Osteocyte (in vitro differentiated cells): ENCODE data around the gene HSD17B2. TPM values are rescaled to one million over a fixed set of nuclear protein-coding genes. Genes with fewer than 3 reads are reported as not detected.
"Not testable (repeated sequence)": the region's sequence is repeated elsewhere in the genome, so short reads cannot be mapped to it uniquely, and the experiment has no call there.

Source experiments
- DNase-seq: peaks from one replicate; pipeline ENCODE4 v3.0.0; 2021; ENCODE audit warnings: mixed read lengths; ENCODE audit not compliant: unreplicated experiment; ENCODE audit errors: extremely low spot score
- H3K27ac Mint-ChIP-seq: one replicate; pipeline ENCODE4 v1.8.0; 2021; ENCODE audit warnings: mild to moderate bottlenecking, mixed read lengths; ENCODE audit not compliant: unreplicated experiment
- H3K27me3 Mint-ChIP-seq: one replicate; pipeline ENCODE4 v1.8.0; 2021; ENCODE audit warnings: mixed read lengths; ENCODE audit not compliant: unreplicated experiment
- H3K36me3 Mint-ChIP-seq: one replicate; pipeline ENCODE4 v1.8.0; 2021; ENCODE audit warnings: mixed read lengths; ENCODE audit not compliant: unreplicated experiment
- H3K4me1 Mint-ChIP-seq: one replicate; pipeline ENCODE4 v1.8.0; 2021; ENCODE audit warnings: mixed read lengths; ENCODE audit not compliant: unreplicated experiment
- H3K4me3 Mint-ChIP-seq: one replicate; pipeline ENCODE4 v1.8.0; 2021; ENCODE audit warnings: mild to moderate bottlenecking, moderate library complexity, mixed read lengths; ENCODE audit not compliant: unreplicated experiment
- H3K9me3 Mint-ChIP-seq: one replicate; pipeline ENCODE4 v1.8.0; 2021; ENCODE audit warnings: mixed read lengths; ENCODE audit not compliant: unreplicated experiment
- CTCF ChIP-seq: fragments of 200-600 bp; sonication (generic); IDR thresholded peaks from 2 replicates; pipeline ENCODE4 v1.5.0; 2021; ENCODE audit warnings: antibody characterized with exemption, mild to moderate bottlenecking, moderate library complexity
- total RNA-seq: library from RNA; stranded (reverse); gene quantifications from 2 replicates; pipeline ENCODE4 v1.2.1, GENCODE V29; 2021

Gene HSD17B2
- total RNA-seq, 1 donor from 2014 or later, result 0.40 TPM

GRCh38 chr16:82108100-82108499, 73.0 kb downstream of the HSD17B2 start:
- Mint-ChIP-seq H3K27me3 (peaks cover 28% of the 10 kb centered on the region), H3K4me3 (no peak overlapping the region), H3K9me3 (no peaks in the 10 kb centered on the region), H3K27ac (no peak overlapping the region), H3K36me3 (no peaks in the 10 kb centered on the region), H3K4me1 (no peaks in the 10 kb centered on the region)
- no peak for TF ChIP-seq CTCF
- no peak for DNase-seq

DNA sequence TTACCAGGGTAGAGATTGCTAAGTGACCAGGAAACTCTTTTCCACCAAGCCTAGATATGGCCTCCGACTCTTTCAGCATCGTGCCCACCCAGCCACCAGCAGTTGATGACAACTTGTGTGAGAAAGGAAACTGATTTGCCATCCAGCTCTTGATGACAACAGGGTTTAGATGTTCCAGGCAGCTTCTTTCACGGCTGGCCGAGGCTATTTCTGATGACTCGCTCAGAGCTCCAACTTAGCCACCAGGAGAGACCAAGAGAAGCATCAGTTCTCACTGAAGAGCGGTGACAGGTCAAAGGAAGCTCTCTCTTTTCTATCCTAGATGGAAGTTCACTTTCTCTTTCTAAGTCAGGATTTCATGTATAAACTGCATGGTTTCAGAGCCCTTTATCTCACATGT, 73.7 kb downstream of the HSD17B2 start:
- TF ChIP-seq CTCF, result no peak
- Mint-ChIP-seq H3K36me3 (no peaks in the 10 kb centered on the region), H3K27ac (no peak overlapping the region), H3K4me1 (no peaks in the 10 kb centered on the region), H3K9me3 (no peaks in the 10 kb centered on the region), H3K4me3 (no peak overlapping the region), H3K27me3 (peaks cover 22% of the 10 kb centered on the region)
- DNase-seq, result no peak

DNA sequence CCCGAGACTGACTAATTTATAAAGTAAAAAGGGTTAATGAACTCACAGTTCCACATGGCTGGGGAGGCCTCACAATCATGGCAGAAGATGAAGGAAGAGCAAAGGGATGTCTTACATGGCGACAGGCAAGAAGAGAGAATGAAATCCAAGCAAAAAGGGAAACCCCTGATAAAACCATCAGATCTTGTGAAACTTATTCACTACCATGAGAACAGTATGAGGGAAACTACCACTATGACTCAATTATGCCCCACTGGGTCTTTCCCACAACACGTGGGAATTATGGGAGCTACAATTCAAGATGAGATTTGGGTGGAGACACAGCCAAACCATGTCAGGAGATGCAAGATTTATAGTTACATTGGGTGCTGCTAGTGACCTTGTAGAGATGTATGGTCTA, 74.2 kb downstream of the HSD17B2 start:
- not testable (repeated sequence) for H3K27ac Mint-ChIP-seq, H3K9me3 Mint-ChIP-seq, DNase-seq, H3K36me3 Mint-ChIP-seq, H3K4me1 Mint-ChIP-seq, H3K4me3 Mint-ChIP-seq
- H3K27me3 Mint-ChIP-seq, result peaks cover 19% of the 10 kb centered on the region

DNA sequence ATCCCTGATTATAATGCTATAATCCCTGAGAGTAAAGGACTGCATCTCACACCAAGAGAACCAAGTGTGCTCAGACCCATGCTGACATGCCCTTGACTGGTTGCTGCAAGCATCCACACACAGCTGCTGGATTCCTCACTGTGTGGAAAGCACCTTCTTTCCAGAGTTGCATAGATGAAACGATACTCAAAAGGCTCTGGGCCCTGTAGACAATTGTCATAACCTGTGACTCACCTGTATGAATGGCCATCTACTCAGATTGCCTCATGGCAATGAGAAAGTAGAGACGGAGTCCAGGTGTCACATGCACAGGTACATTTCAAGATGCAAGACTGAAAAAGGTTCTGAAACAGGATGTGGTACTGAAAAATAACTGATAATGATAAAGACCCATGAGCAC, 76.9 kb downstream of the HSD17B2 start:
- H3K27me3 Mint-ChIP-seq, result peaks cover 11% of the 10 kb centered on the region
- H3K36me3 Mint-ChIP-seq, result no peaks in the 10 kb centered on the region
- no peak for DNase-seq
- H3K4me3 Mint-ChIP-seq, result no peak overlapping the region
- no peaks in the 10 kb centered on the region for H3K4me1 Mint-ChIP-seq
- H3K9me3 Mint-ChIP-seq, result no peaks in the 10 kb centered on the region
- no peak overlapping the region for H3K27ac Mint-ChIP-seq
- TF ChIP-seq CTCF, result no peak

DNA sequence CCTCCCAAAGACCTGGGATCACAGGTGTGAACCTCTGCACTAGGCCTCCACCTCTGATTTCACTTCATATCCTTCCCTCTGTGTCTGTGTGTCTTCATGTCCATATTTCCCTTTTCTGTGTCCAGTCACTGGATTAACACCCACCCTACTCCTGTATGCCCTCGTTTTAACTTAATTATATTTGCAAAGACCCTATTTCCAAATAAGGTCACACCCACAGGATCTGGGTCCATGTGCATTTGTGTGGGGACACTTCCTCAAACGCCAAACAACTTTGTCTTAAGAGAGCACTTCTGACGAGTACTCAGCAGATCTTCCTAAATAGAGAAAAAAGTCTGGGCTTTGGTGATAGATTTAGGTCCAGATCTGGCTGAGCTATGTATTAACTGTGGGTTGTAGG, 78.7 kb downstream of the HSD17B2 start:
- no peak for TF ChIP-seq CTCF
- Mint-ChIP-seq H3K27me3 (peaks cover 15% of the 10 kb centered on the region), H3K36me3 (no peaks in the 10 kb centered on the region), H3K27ac (no peak overlapping the region), H3K4me3 (no peak overlapping the region), H3K9me3 (no peaks in the 10 kb centered on the region), H3K4me1 (no peaks in the 10 kb centered on the region)
- no peak for DNase-seq

- peaks cover 5% of the 10 kb centered on the region for H3K27me3 Mint-ChIP-seq
These were observed 81.5 kb downstream of the HSD17B2 start for GRCh38 chr16:82116535-82116934.

More at GRCh38 chr16:82116535-82116934, 81.5 kb downstream of the HSD17B2 start:
- no peaks in the 10 kb centered on the region for H3K9me3 Mint-ChIP-seq
- no peak for TF ChIP-seq CTCF
- no peaks in the 10 kb centered on the region for H3K36me3 Mint-ChIP-seq
- no peak for DNase-seq
- H3K27ac Mint-ChIP-seq, result no peak overlapping the region
- H3K4me3 Mint-ChIP-seq, result no peak overlapping the region
- H3K4me1 Mint-ChIP-seq, result no peaks in the 10 kb centered on the region
